Midbrain (tissue), 1 donor: ENCODE measurements around the gene ARHGAP27.
A peak's percentile ranks its signal among the peaks of the same experiment; 100 is the strongest.
"Not testable (repeated sequence)": the region's sequence is repeated elsewhere in the genome, so short reads cannot be mapped to it uniquely, and the experiment has no call there.

Experiments used
- DNase-seq: peaks from one replicate; lab custom pipeline; 2025; lab: John Stamatoyannopoulos, UW

The ARHGAP27 gene

DNA sequence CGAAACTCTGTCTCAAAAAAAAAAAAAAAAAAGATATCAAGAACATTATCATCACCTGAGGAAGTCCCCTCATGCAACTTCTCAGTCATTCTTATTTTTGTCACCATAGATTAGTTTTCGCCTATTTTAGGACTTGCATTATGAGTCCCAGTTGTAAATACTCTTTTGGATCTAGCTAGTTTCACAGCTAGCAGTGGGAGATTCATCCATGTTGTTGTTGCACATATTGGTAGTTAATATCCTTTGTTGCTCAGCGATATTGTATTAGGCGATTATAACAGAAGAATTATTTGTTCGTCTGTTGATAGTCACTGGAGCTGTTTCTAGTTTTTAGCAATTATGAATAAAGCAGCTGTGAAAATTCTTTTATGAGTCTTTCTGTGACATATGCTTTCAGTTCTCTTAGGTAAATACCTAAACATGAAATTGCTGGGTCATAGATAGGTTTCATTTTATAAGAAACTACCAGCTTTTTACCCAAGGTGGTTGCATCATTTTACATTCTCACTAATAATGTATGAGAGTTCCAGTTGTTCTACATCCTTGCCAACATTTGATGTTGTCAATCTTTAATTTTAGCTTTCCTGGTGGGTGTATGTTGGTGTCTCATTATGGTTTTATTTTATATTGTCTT, 75.2 kb downstream of the ARHGAP27 start:
- DNase-seq, result no peak

GRCh38 chr17:45355087-45355486, 77.6 kb downstream of the ARHGAP27 start:
- no peak for DNase-seq

DNA sequence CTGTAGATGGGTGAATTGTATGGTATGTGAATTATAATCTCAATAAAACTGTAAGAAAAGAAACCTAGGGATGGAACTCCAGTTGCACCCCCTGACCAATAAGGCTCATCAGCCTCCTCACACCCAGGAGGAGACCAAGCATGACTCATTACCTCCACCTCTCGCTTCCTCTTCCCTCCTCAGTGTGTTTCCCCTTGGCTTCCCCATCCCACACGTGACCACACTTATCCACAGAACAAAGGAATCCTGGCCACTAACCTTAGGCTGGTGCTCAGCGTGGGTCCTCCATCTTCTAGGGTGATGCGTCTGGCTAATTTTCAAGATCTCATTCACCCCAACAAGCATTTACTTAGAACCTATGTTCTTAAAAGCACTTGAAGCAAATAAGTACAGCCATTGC, 79.6 kb downstream of the ARHGAP27 start:
- DNase-seq, result no peak

GRCh38 chr17:45351831-45352230, 80.8 kb downstream of the ARHGAP27 start:
- no peak for DNase-seq

DNA sequence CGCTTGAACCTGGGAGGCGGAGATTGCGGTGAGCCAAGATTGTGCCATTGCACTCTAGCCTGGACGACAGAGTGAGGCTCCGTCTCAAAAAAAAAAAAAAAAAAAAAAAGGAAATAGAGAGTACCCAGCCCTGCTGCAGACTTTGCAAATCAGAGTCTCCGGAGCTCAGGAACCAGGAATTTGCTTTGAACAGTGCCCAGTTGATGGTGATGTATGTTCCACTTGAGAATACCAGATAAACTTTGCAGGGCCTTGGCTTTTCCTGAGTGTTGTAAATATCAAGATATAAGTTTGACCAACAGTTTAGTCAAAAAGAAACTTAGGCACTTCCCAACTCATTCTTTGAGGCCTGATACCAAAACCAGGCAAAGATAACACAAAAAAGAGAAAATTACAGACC, 85.2 kb downstream of the ARHGAP27 start:
- DNase-seq, result no peak

DNA sequence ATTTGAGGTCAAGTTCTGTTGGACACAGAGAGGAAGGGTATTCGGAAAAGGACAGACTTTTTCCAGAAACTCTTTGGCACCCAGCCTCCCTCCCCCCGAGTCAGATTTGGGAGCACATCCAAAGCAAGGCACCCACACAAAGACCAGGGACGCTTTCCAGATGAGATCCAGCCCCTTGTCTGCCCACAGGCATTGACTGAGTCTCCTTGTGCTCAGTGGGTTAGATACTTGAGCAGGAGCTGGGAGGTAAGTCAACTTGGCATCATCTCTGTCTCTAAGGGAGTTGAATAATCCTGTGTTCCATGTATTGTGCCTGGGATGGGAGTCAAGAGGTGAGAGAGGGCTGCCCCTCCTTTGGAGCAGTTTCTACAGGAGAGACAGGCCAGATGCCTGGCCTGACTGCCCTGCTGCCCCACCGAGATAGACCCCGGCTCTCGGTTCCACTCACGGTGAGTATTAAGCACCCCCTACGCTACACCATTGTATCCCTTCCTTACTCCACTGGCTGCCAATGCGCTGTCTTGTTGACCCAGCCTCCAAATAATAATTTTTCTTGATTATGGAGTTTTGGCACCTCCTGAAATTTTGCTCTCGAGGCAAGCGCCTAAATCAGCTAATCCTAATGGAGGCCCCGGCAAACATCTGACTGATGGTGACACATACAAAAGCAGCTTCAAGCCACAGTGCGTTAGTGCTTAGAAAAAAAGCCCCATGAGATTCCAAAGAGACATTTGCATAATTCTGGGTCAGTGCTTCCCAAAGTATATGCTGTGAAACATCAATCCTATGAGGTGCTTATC, 86.3 kb downstream of the ARHGAP27 start:
- peak; percentile 49 for DNase-seq

- no peak for DNase-seq
These were observed 87.0 kb downstream of the ARHGAP27 start for GRCh38 chr17:45345554-45346215.

GRCh38 chr17:45345246-45345553, 87.5 kb downstream of the ARHGAP27 start:
- no peak for DNase-seq

- DNase-seq, result not testable (repeated sequence)
These were observed 88.6 kb downstream of the ARHGAP27 start for GRCh38 chr17:45343967-45344664.
